Measurements from ENCODE around the gene LRRC23. TPM values are rescaled to one million over a fixed set of nuclear protein-coding genes. Genes with fewer than 3 reads are reported as not detected.

Gene LRRC23
- total RNA-seq, 1 donor from 2014 or later: 10.1 TPM

DNA sequence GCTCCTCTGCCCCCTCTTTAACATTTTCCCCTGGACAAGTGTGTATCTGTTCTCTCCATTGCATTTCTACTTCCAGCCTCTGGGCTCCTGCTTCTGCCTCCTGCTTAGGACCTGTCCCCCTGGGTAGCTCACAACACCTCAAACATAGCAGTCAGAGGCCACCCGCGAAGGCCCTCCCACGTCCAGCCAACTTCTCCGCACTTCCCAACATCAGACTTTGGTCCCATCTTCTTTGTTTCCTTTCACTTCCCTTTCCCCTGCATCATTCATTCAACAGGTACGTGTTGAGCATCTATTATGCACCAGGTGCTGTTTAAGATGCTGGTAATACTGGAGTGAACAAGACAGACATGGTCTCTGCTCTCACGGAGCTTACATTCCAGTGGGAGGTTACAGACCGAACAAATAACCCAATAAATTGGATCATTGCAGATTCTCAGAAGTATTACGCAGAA is 42.3 kb downstream of the LRRC23 start:
- peak overlapping the region; percentile 84 for H3K4me3 Mint-ChIP-seq
- no peak for DNase-seq (ENCODE audit: extremely low spot score, unreplicated experiment)
- H3K9me3 Mint-ChIP-seq: no peaks in the 10 kb centered on the region
- TF ChIP-seq, protein P1, sequence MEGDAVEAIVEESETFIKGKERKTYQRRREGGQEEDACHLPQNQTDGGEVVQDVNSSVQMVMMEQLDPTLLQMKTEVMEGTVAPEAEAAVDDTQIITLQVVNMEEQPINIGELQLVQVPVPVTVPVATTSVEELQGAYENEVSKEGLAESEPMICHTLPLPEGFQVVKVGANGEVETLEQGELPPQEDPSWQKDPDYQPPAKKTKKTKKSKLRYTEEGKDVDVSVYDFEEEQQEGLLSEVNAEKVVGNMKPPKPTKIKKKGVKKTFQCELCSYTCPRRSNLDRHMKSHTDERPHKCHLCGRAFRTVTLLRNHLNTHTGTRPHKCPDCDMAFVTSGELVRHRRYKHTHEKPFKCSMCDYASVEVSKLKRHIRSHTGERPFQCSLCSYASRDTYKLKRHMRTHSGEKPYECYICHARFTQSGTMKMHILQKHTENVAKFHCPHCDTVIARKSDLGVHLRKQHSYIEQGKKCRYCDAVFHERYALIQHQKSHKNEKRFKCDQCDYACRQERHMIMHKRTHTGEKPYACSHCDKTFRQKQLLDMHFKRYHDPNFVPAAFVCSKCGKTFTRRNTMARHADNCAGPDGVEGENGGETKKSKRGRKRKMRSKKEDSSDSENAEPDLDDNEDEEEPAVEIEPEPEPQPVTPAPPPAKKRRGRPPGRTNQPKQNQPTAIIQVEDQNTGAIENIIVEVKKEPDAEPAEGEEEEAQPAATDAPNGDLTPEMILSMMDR (conservative IDR thresholded peaks at IDR 0.05): no peak
- H3K4me1 Mint-ChIP-seq (ENCODE audit: unreplicated experiment): no peaks in the 10 kb centered on the region
- H3K27ac Mint-ChIP-seq: peak overlapping the region; percentile 99
- peaks cover 9% of the 10 kb centered on the region for H3K27me3 Mint-ChIP-seq
- peaks cover 8% of the 10 kb centered on the region for H3K36me3 Mint-ChIP-seq

DNA sequence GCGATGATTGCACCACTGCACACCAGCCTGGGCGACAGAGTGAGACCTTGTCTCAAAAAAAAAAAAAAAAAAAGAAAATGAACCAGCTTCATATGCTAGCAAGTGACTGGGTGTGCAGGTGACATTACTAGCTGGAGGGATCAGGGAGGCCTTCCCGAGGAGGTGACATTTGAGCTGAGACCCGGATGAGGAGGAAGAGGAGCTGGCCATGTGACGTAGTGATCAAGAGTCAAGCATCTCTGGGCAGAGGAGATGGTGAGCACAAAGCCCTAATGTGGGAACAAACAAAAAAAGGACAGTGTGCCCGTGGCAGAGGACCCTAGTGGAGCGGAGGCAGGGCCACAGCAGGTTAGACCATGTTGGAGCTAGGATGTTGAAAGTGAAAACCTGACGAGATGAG is 43.0 kb downstream of the LRRC23 start:
- DNase-seq (ENCODE audit: extremely low spot score, unreplicated experiment): no peak

DNA sequence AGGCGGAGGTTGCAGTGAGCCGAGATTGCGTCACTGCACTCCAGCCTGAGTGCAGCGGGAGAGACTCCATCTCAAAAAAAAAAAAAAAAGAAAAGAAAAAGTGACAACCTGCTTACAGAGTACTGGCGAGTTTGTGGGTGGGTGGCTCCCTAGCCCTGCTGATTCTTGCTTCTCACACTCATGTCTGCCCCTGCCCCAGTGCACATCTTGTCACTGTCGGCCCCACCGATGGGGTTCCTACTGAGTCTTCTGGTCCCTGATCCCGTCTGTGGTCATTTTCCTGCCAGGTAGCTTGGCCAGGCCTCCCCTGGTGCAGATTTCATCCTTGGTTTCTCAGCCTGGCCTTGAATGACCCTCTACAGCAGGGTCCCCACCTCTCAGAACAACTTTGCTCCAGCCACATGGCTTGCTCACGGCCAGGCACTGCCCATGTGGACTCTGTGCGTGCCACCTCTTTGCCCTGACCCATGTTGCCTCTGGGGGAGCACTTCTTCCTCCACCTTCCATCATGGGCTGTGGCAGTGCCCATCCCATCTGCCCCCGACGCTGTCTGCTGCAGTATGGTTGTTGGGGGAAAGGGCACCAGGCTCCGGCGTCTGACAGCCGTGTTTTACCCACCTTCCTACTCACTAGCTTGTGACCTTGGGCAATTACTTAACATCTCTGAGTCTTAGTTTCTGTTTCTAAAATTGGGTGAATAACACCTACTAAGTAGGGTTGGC is 44.4 kb downstream of the LRRC23 start:
- no peak for DNase-seq (ENCODE audit: extremely low spot score, unreplicated experiment)
- peak overlapping the region; percentile 42 for H3K27ac Mint-ChIP-seq
- H3K36me3 Mint-ChIP-seq: peaks cover 4% of the 10 kb centered on the region
- H3K27me3 Mint-ChIP-seq: peaks cover 4% of the 10 kb centered on the region
- TF ChIP-seq, protein P1 (conservative IDR thresholded peaks at IDR 0.05): no peak
- peaks cover 2% of the 10 kb centered on the region for H3K4me1 Mint-ChIP-seq (ENCODE audit: unreplicated experiment)
- no peaks in the 10 kb centered on the region for H3K9me3 Mint-ChIP-seq
- peak overlapping the region; percentile 34 for H3K4me3 Mint-ChIP-seq

More for the DNA sequence above, 43.0 kb downstream of the LRRC23 start:
- TF ChIP-seq, protein P1 (conservative IDR thresholded peaks at IDR 0.05): no peak
- Mint-ChIP-seq H3K27me3 (peaks cover 9% of the 10 kb centered on the region), H3K36me3 (peaks cover 4% of the 10 kb centered on the region), H3K27ac (no peak overlapping the region), H3K4me1 (ENCODE audit: unreplicated experiment) (no peaks in the 10 kb centered on the region), H3K4me3 (no peak overlapping the region), H3K9me3 (no peaks in the 10 kb centered on the region)

DNA sequence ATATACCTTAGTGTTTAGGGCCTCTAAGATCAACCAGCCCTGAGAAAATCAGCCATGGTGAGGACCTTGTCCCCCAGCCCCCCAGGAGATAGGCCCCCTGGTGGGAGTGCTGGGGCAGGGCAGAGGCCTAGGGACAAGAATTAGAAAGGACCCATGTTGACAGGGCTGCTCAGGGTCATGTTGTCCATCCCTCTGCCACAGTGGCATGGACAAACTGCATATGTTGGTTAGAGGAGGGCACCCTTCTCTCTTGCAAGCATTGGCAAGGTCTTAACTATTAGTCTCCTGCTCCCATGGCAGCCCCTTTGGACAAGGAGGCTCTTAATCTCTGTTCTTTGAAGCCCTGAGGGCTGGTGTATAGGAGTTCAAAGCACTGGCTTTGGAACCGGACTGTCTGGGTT is 45.8 kb downstream of the LRRC23 start:
- Mint-ChIP-seq H3K4me1 (ENCODE audit: unreplicated experiment) (peaks cover 5% of the 10 kb centered on the region), H3K36me3 (peaks cover 4% of the 10 kb centered on the region), H3K27me3 (no peaks in the 10 kb centered on the region), H3K9me3 (no peaks in the 10 kb centered on the region), H3K4me3 (no peak overlapping the region), H3K27ac (peak overlapping the region; percentile 5)
- TF ChIP-seq, protein P1 (conservative IDR thresholded peaks at IDR 0.05): peak; percentile 61
- DNase-seq (ENCODE audit: extremely low spot score, unreplicated experiment): no peak

DNA sequence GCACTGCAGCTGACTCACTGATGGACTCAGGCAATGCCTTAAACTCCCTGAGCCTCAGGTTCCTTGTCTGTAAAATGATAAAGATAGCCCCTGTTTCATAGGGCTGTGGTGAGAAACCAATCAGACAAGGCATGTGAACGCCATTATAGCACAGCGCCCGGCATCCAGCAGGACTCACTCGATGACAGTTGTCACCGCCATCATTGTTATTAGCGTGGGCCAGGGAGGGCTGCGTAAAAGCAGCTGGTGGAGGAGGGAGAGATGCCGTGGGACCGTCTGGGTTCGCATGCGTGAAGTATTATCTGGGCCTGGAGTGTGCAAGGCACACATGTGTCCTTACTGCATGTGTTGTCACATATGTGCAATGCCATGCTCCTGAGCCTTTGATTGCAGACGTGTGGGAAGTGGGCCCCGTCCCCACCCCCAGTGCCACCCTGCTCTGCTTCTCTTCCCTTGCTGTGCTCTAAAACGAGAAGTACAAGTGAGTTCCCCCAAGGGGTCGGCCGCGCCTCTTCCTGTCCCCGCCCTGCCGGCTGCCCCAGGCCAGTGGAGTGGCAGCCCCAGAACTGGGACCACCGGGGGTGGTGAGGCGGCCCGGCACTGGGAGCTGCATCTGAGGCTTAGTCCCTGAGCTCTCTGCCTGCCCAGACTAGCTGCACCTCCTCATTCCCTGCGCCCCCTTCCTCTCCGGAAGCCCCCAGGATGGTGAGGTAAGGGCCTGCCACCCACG is 46.4 kb downstream of the LRRC23 start, which contains the start of gene PTPN6:
TSS of gene PTPN6 (plus strand) at position 546 of the 730 bp plus-strand sequence. CDS start at position 703, 157 bp downstream.
- no peaks in the 10 kb centered on the region for H3K9me3 Mint-ChIP-seq

More for the DNA sequence above, 46.4 kb downstream of the LRRC23 start, which contains the start of gene PTPN6:
- no peak for DNase-seq (ENCODE audit: extremely low spot score, unreplicated experiment)
- H3K4me1 Mint-ChIP-seq (ENCODE audit: unreplicated experiment): peaks cover 5% of the 10 kb centered on the region
- no peak within 1 kb of the TSS for H3K4me3 Mint-ChIP-seq
- no peaks in the 10 kb centered on the region for H3K27me3 Mint-ChIP-seq
- H3K36me3 Mint-ChIP-seq: peaks cover 4% of the 10 kb centered on the region
- TF ChIP-seq, protein P1 (conservative IDR thresholded peaks at IDR 0.05): no peak
- H3K27ac Mint-ChIP-seq: peak within 1 kb of the TSS; percentile 5
